Upper lobe of left lung (tissue), 6 donors: Measurements from ENCODE around the gene MAML2. TPM values are rescaled to one million over a fixed set of nuclear protein-coding genes. Genes with fewer than 3 reads are reported as not detected.

Experiments used
- ATAC-seq, 2 donors: fragments of 200-7000 bp; cut with Tn5 transposase; one replicate each; pipeline ENCODE4 v1.9.1; 2022; ENCODE audit warnings: mild to moderate bottlenecking in 2 of 2, moderate library complexity in 2 of 2; ENCODE audit not compliant: low FRiP score in 2 of 2
- DNase-seq, 2 donors: peaks; one replicate each; pipeline ENCODE4 v3.0.0-alpha.2; 2019 to 2020
- H3K27ac ChIP-seq, 4 donors: fragments of 200-600 bp; sonication (generic); one replicate each; pipeline ENCODE4 v1.5.1; 2016 to 2019
- H3K27me3 ChIP-seq, 4 donors: fragments of 200-600 bp; sonication (generic); one replicate each; pipeline ENCODE4 v1.5.1; 2017 to 2019
- H3K36me3 ChIP-seq, 4 donors: fragments of 200-600 bp; sonication (generic); one replicate each; pipeline ENCODE4 v1.5.1; 2016 to 2019
- H3K4me1 ChIP-seq, 4 donors: fragments of 200-600 bp; sonication (generic); one replicate each; pipeline ENCODE4 v1.5.1; 2018 to 2019
- H3K4me3 ChIP-seq, 4 donors: fragments of 200-600 bp; sonication (generic); one replicate each; pipeline ENCODE4 v1.5.1; 2017 to 2019; ENCODE audit warnings: mild to moderate bottlenecking in 2 of 4, moderate library complexity in 1 of 4
- H3K9me3 ChIP-seq, 4 donors: fragments of 200-600 bp; sonication (generic); one replicate each; pipeline ENCODE4 v1.5.1; 2018 to 2019
- CTCF ChIP-seq, 6 experiments: fragments of 450-650 bp in 4 of 6; fragments of 200-600 bp in 2 of 6; sonication (generic) in 2 of 6; IDR thresholded peaks; one replicate each; pipeline ENCODE4 v1.5.1; 2016 to 2019; ENCODE audit warnings: antibody characterized with exemption in 6 of 6
- EP300 ChIP-seq, 4 donors: sonication (generic); formaldehyde crosslinking; IDR thresholded peaks; one replicate each; pipeline ENCODE4 v1.5.1; 2017; ENCODE audit warnings: antibody characterized with exemption in 4 of 4, control low read depth in 2 of 4
- POLR2A ChIP-seq, 4 donors: fragments of 450-650 bp; IDR thresholded peaks; one replicate each; pipeline ENCODE4 v1.5.1; 2016 to 2017; ENCODE audit warnings: antibody characterized with exemption in 4 of 4, mild to moderate bottlenecking in 2 of 4
- POLR2AphosphoS5 ChIP-seq, 2 donors: sonication (generic); formaldehyde crosslinking; IDR thresholded peaks; one replicate each; pipeline ENCODE4 v1.5.1; 2017; ENCODE audit warnings: antibody characterized with exemption in 2 of 2
- WGBS, 2 donors: methylation state at CpG; one replicate each; pipeline ENCODE4 v1.1.5; 2017 to 2018; 5-methylcytosine and 5-hydroxymethylcytosine counted together
- total RNA-seq, 6 donors: library from RNA; depleted of rRNA in 4 of 6; stranded (reverse); fragments of >200 nt in 4 of 6; gene quantifications; one replicate each; pipeline versions ENCODE4 v1.1.0 to v1.2.1, GENCODE V29; 2016 to 2021
- donor health status: DM: no; HTN: no; CAD: no; lungs with moderate emphysema.
- donor health status: DM: no; HTN: yes; CAD: no; lungs with severe emphysema.

MAML2 gene
- total RNA-seq, 6 donors from 2014 or later, result 19.5 to 36.6 (median 26.3) TPM

- no peak for DNase-seq
- WGBS, 2 donors, result 78 to 85% methylated on average over 3 to 5 of the region's 5 CpGs
- Histone ChIP-seq H3K27ac (peak overlapping the region; percentile 12 to 67 (median 30)), H3K27me3 (no peaks in the 10 kb centered on the region), H3K4me1 (peaks cover 0 to 14% (median 3%) of the 10 kb centered on the region in 4 donors), H3K9me3 (no peaks in the 10 kb centered on the region), H3K36me3 (no peaks in the 10 kb centered on the region), H3K4me3 (no peak overlapping the region)
- TF ChIP-seq EP300 (IDR thresholded peaks at IDR 0.05), result no peak
- TF ChIP-seq POLR2A (IDR thresholded peaks at IDR 0.05), result no peak
- TF ChIP-seq CTCF (IDR thresholded peaks at IDR 0.05), result no peak
- no peak for TF ChIP-seq POLR2AphosphoS5 (IDR thresholded peaks at IDR 0.05)
- ATAC-seq, result no peak
These were observed 230.5 kb downstream of the MAML2 start for GRCh38 chr11:96112192-96113128.

GRCh38 chr11:96111308-96111707 lies 231.7 kb downstream of the MAML2 start:
- no peak for DNase-seq

DNA sequence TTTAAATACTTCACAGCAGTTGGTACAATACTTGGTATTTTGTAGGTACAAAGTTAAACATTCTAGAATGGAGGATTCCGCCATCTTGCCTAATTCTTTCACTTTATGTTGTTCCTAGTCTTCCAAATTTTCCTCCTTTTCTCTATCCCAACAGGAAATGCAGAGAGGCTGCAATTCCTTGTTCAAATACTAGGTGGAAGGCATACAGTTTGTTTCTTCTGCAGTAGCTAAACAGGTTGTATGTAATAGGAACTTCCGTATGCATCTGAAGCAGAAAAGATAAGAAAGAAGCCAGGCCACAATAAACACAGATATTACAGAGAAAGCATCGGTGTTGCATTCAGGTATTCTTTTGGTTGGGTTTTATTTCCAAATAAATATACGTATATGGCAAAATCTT lies 232.7 kb downstream of the MAML2 start:
- no peaks in the 10 kb centered on the region for H3K9me3 ChIP-seq
- 93 to 96% methylated on average over 4 of the region's 4 CpGs for WGBS, 2 donors
- H3K4me1 ChIP-seq, result peaks cover 0 to 16% (median 8%) of the 10 kb centered on the region in 4 donors
- DNase-seq, result no peak
- no peak overlapping the region for H3K4me3 ChIP-seq
- no peak for ATAC-seq
- no peaks in the 10 kb centered on the region for H3K27me3 ChIP-seq
- no peak overlapping the region for H3K27ac ChIP-seq
- H3K36me3 ChIP-seq, result no peaks in the 10 kb centered on the region
- TF ChIP-seq POLR2AphosphoS5 (IDR thresholded peaks at IDR 0.05), result no peak
- TF ChIP-seq CTCF (IDR thresholded peaks at IDR 0.05), result no peak
- TF ChIP-seq POLR2A (IDR thresholded peaks at IDR 0.05), result no peak
- no peak for TF ChIP-seq EP300 (IDR thresholded peaks at IDR 0.05)

More at GRCh38 chr11:96111308-96111707, 231.7 kb downstream of the MAML2 start:
- no peak overlapping the region for H3K4me3 ChIP-seq
- no peak for ATAC-seq
- no peaks in the 10 kb centered on the region for H3K36me3 ChIP-seq
- H3K27ac ChIP-seq, result no peak overlapping the region
- no peaks in the 10 kb centered on the region for H3K27me3 ChIP-seq
- peaks cover 0 to 14% (median 5%) of the 10 kb centered on the region in 4 donors for H3K4me1 ChIP-seq
- H3K9me3 ChIP-seq, result no peaks in the 10 kb centered on the region
- TF ChIP-seq POLR2A (IDR thresholded peaks at IDR 0.05), result no peak
- no peak for TF ChIP-seq CTCF (IDR thresholded peaks at IDR 0.05)
- TF ChIP-seq EP300 (IDR thresholded peaks at IDR 0.05), result no peak
- TF ChIP-seq POLR2AphosphoS5 (IDR thresholded peaks at IDR 0.05), result no peak
- WGBS, 2 donors, result 94 to 95% methylated on average over 5 of the region's 5 CpGs

- DNase-seq, result no peak
- peaks cover 0 to 22% (median 13%) of the 10 kb centered on the region in 4 donors for H3K4me1 ChIP-seq
- H3K36me3 ChIP-seq, result no peaks in the 10 kb centered on the region
- WGBS, 2 donors, result 77 to 81% methylated on average over 5 of the region's 5 CpGs
- H3K4me3 ChIP-seq, result no peak overlapping the region
- no peak for ATAC-seq
- H3K27ac ChIP-seq, result no peak overlapping the region
- no peaks in the 10 kb centered on the region for H3K9me3 ChIP-seq
- no peaks in the 10 kb centered on the region for H3K27me3 ChIP-seq
- no peak for TF ChIP-seq CTCF (IDR thresholded peaks at IDR 0.05)
- no peak for TF ChIP-seq EP300 (IDR thresholded peaks at IDR 0.05)
These were observed 233.5 kb downstream of the MAML2 start for GRCh38 chr11:96109331-96110030.
